ENCODE results near the gene LPP. TPM values are rescaled to one million over a fixed set of nuclear protein-coding genes. Genes with fewer than 3 reads are reported as not detected.
A peak's percentile ranks its signal among the peaks of the same experiment; 100 is the strongest.

The LPP gene
- total RNA-seq, 1 donor from 2014 or later: 97.4 TPM

DNA sequence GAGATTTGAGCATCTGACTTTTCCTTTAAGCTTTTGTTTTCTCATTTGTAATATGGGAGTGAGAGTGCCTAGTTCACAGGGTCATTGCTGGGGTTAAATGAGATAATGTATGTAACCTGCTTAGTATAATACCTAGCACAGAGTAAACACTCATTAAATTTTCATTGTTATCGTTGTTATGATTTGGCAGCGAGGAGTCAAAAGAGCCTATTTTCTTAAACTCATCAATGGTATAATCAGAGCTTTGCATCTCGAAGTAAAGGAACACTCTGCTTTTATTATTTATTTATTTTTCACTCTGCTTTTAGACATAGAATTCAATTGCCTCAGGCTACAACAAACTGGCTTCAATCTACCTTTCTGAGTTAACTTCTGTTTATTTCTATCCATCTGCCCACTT is 52.8 kb downstream of the LPP start:
- no peaks in the 10 kb centered on the region for H3K36me3 ChIP-seq
- intact Hi-C loops (cut with micrococcal nuclease): no loop called here
- TF ChIP-seq, protein P1, sequence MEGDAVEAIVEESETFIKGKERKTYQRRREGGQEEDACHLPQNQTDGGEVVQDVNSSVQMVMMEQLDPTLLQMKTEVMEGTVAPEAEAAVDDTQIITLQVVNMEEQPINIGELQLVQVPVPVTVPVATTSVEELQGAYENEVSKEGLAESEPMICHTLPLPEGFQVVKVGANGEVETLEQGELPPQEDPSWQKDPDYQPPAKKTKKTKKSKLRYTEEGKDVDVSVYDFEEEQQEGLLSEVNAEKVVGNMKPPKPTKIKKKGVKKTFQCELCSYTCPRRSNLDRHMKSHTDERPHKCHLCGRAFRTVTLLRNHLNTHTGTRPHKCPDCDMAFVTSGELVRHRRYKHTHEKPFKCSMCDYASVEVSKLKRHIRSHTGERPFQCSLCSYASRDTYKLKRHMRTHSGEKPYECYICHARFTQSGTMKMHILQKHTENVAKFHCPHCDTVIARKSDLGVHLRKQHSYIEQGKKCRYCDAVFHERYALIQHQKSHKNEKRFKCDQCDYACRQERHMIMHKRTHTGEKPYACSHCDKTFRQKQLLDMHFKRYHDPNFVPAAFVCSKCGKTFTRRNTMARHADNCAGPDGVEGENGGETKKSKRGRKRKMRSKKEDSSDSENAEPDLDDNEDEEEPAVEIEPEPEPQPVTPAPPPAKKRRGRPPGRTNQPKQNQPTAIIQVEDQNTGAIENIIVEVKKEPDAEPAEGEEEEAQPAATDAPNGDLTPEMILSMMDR (IDR thresholded peaks at IDR 0.05; ENCODE audit: borderline replicate concordance): no peak
- H3K27ac ChIP-seq (replicated peaks): peak overlapping the region; percentile 81
- no peak overlapping the region for H3K4me3 ChIP-seq
- DNase-seq: no peak
- H3K27me3 ChIP-seq (ENCODE audit: low read depth): no peaks in the 10 kb centered on the region
- H3K4me1 ChIP-seq: peaks cover 76% of the 10 kb centered on the region
- no peaks in the 10 kb centered on the region for H3K9me3 ChIP-seq (replicated peaks)

DNA sequence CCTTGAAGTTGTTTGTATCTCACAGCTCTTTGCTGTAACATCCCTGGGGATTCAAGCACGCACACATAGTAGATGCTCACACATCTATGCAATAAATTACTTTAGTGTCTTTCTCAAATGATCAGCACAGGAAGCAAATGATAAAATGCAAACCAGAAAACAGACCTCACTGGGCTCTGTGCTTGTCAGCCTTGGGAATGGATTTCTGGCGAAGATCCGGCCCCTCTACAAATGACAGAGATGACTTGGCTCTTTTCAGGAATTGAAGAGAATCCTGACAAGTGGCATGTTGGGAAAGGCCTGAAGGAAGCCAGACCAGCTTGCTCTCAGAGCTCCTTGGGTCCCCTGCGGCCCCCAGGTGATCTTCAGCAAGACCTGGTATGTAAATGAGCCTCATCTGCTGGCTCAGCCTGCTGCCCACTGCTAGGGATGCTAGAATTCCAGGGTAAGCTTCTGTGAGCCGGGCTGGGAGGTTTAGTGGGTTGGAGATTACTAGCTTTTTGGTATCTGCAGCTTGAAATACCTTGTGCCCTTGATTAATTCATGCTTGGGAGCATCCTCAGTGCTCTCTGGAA is 54.1 kb downstream of the LPP start:
- Histone ChIP-seq H3K9me3 (replicated peaks) (no peaks in the 10 kb centered on the region), H3K27ac (replicated peaks) (peak overlapping the region; percentile 81), H3K27me3 (ENCODE audit: low read depth) (no peaks in the 10 kb centered on the region), H3K4me1 (peaks cover 81% of the 10 kb centered on the region), H3K4me3 (no peak overlapping the region), H3K36me3 (no peaks in the 10 kb centered on the region)
- DNase-seq: no peak
- TF ChIP-seq, protein P1 (IDR thresholded peaks at IDR 0.05; ENCODE audit: borderline replicate concordance): no peak
- intact Hi-C loops (cut with micrococcal nuclease): no loop called here

DNA sequence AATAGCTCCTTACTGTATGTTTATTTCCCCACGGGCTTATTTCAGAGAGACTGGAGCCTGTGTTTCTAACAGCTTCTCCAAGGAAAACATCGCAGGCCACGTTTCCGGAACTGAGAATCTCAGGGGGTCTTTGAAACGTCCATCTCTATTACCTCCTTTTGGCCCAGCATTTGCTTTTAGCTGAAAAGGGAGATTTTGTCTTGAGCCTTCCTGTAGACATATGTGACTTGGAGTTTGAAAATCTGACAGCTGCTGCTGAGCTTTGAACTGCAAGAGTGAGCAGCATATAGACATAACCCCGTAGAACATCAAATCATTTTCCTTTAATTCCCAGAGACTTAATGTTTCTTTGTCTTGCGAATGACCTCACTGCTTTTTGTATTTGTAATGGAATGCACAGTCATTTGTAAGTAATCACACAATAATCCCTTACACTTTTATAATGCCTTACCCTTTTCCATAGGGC is 54.6 kb downstream of the LPP start:
- DNase-seq: no peak
- Histone ChIP-seq H3K4me1 (peaks cover 82% of the 10 kb centered on the region), H3K36me3 (no peaks in the 10 kb centered on the region), H3K4me3 (no peak overlapping the region), H3K27ac (replicated peaks) (peak overlapping the region; percentile 81), H3K27me3 (ENCODE audit: low read depth) (no peaks in the 10 kb centered on the region), H3K9me3 (replicated peaks) (no peaks in the 10 kb centered on the region)
- intact Hi-C loops (cut with micrococcal nuclease): no loop called here
- TF ChIP-seq, protein P1 (IDR thresholded peaks at IDR 0.05; ENCODE audit: borderline replicate concordance): no peak

DNA sequence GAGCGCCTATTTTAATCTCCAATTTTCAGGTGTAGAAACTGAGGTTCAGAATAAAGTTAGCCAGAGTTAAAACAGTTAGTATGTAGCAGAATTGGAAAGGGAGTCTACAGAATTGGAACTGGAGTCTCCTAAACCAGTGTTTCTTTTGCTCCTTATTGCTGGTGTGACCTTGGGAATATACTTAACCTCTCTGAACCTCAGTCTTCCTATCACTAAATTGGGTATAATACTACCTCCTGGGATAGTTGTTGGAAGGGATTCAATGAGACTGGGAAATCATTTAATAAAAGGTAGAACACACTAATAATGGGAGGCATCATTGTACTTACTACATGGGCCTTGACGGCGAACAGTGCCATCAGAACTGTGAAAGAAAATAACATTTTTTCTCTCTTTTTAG is 55.1 kb downstream of the LPP start:
- Histone ChIP-seq H3K27ac (replicated peaks) (peak overlapping the region; percentile 81), H3K36me3 (no peaks in the 10 kb centered on the region), H3K4me3 (no peak overlapping the region), H3K4me1 (peaks cover 79% of the 10 kb centered on the region), H3K9me3 (replicated peaks) (no peaks in the 10 kb centered on the region), H3K27me3 (ENCODE audit: low read depth) (no peaks in the 10 kb centered on the region)
- TF ChIP-seq, protein P1 (IDR thresholded peaks at IDR 0.05; ENCODE audit: borderline replicate concordance): no peak
- intact Hi-C loops (cut with micrococcal nuclease): no loop called here
- no peak for DNase-seq

DNA sequence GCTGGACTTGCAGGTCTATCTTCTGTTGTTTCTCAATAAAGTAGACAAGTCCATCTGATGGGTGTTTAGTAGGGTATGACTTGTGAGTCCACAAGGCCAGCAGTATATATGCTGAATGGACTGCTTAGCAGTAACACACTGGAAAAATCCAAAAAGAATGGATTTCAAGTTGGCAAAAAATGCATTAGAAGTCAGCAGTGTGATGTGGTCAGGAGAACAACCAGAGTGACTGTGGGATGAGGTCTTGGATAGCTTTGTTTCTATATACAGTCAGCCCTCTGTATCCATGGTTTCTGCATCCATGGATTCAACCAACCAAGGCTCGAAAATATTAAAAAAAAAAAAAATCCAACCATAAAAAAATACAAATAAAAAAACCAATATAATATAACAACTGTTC is 55.8 kb downstream of the LPP start:
- Histone ChIP-seq H3K27me3 (ENCODE audit: low read depth) (no peaks in the 10 kb centered on the region), H3K4me1 (peaks cover 79% of the 10 kb centered on the region), H3K4me3 (no peak overlapping the region), H3K27ac (replicated peaks) (peak overlapping the region; percentile 81), H3K36me3 (no peaks in the 10 kb centered on the region), H3K9me3 (replicated peaks) (no peaks in the 10 kb centered on the region)
- intact Hi-C loops (cut with micrococcal nuclease): no loop called here
- TF ChIP-seq, protein P1 (IDR thresholded peaks at IDR 0.05; ENCODE audit: borderline replicate concordance): no peak
- DNase-seq: no peak
